CD8-positive, alpha-beta memory T cell (primary cell): ENCODE measurements around the gene IKZF1. TPM values are rescaled to one million over a fixed set of nuclear protein-coding genes. Genes with fewer than 3 reads are reported as not detected.
A peak's percentile ranks its signal among the peaks of the same experiment; 100 is the strongest.

Source experiments
- CTCF ChIA-PET: fragments of 350-600 bp; sonication (Branson Sonifier 250); formaldehyde crosslinking; loops from one replicate; lab custom pipeline; 2021; ENCODE audit warnings: antibody characterized with exemption; lab: Charles Lee
- POLR2A ChIA-PET: fragments of 350-600 bp; sonication (Branson Sonifier 250); formaldehyde crosslinking; loops from one replicate; lab custom pipeline; 2021; ENCODE audit warnings: antibody characterized with exemption; lab: Charles Lee
- DNase-seq, 5 donors: peaks; one replicate each; pipeline versions ENCODE4 v3.0.0 to v3.0.0-alpha.2; 2020 to 2022; ENCODE audit warnings: mixed read lengths in 1 of 5
- H3K27ac ChIP-seq: one replicate; pipeline ENCODE4 v1.7.0; 2013; ENCODE audit warnings: low read depth, mild to moderate bottlenecking, low read length, moderate library complexity
- H3K27me3 ChIP-seq: 2 replicates; pipeline ENCODE4 v1.7.0; 2013; ENCODE audit warnings: low read length, mild to moderate bottlenecking; ENCODE audit not compliant: insufficient read depth, poor library complexity, severe bottlenecking
- H3K36me3 ChIP-seq: 2 replicates; pipeline ENCODE4 v1.7.0; 2013; ENCODE audit warnings: mild to moderate bottlenecking, low read length, moderate library complexity; ENCODE audit not compliant: insufficient read depth
- H3K4me1 ChIP-seq: 2 replicates; pipeline ENCODE4 v1.7.0; 2013; ENCODE audit warnings: mild to moderate bottlenecking, low read length, moderate library complexity; ENCODE audit not compliant: insufficient read depth
- H3K4me3 ChIP-seq: 2 replicates; pipeline ENCODE4 v1.7.0; 2013; ENCODE audit warnings: mild to moderate bottlenecking, low read length
- H3K9me3 ChIP-seq: 2 replicates; pipeline ENCODE4 v1.7.0; 2013; ENCODE audit warnings: mild to moderate bottlenecking, low read length
- H3K27ac Mint-ChIP-seq, 8 donors: one replicate each; pipeline ENCODE4 v1.8.0; 2020 to 2021; ENCODE audit warnings: mixed read lengths in 8 of 8, mild to moderate bottlenecking in 6 of 8, inconsistent platforms in 3 of 8, moderate library complexity in 3 of 8
- H3K27me3 Mint-ChIP-seq, 2 donors: one replicate each; pipeline ENCODE4 v1.8.0; 2020 to 2021; ENCODE audit warnings: mixed read lengths in 2 of 2, mild to moderate bottlenecking in 1 of 2, moderate library complexity in 1 of 2
- H3K36me3 Mint-ChIP-seq, 3 donors: one replicate each; pipeline ENCODE4 v1.8.0; 2020 to 2021; ENCODE audit warnings: mixed read lengths in 3 of 3, inconsistent platforms in 1 of 3, mild to moderate bottlenecking in 1 of 3
- H3K4me1 Mint-ChIP-seq, 3 donors: one replicate each; pipeline ENCODE4 v1.8.0; 2020 to 2021; ENCODE audit warnings: mixed read lengths in 3 of 3, inconsistent platforms in 1 of 3, mild to moderate bottlenecking in 1 of 3
- H3K4me3 Mint-ChIP-seq, 7 donors: one replicate each; pipeline ENCODE4 v1.8.0; 2020 to 2021; ENCODE audit warnings: mixed read lengths in 7 of 7, mild to moderate bottlenecking in 6 of 7, moderate library complexity in 4 of 7, inconsistent platforms in 2 of 7
- H3K9me3 Mint-ChIP-seq, 5 donors: one replicate each; pipeline ENCODE4 v1.8.0; 2020 to 2022; ENCODE audit warnings: mixed read lengths in 5 of 5, mild to moderate bottlenecking in 3 of 5, moderate library complexity in 2 of 5, inconsistent platforms in 1 of 5
- polyA plus RNA-seq: library from polyadenylated mRNA; unstranded; fragments of 300-500 nt; fragmentation: Illumina TruSeq; gene quantifications from one replicate; pipeline ENCODE4 v1.2.3, GENCODE V29; 2021
- total RNA-seq, 2 experiments: library from RNA; stranded (reverse); gene quantifications; one replicate each; pipeline ENCODE4 v1.2.3, GENCODE V29; 2021

The IKZF1 gene
- total and polyA plus RNA-seq, 3 experiments from 2014 or later: 225 to 238 (median 226) TPM

- peak overlapping the region; percentile 86 to 96 (median 94) for H3K27ac Mint-ChIP-seq
- CTCF ChIA-PET: interaction anchor here (1.2 to 3.0 kb wide), 5 partner anchors 13 to 191 kb away, joined by 3 to 19 read pairs (median 3); no protein-coding TSS in a partner anchor
- H3K9me3 Mint-ChIP-seq: no peaks in the 10 kb centered on the region
- peak; percentile 25 to 75 (median 48) for DNase-seq
- peaks cover 33 to 91% (median 50%) of the 10 kb centered on the region in 3 donors for H3K36me3 Mint-ChIP-seq
- peaks cover 72% of the 10 kb centered on the region for H3K36me3 ChIP-seq
- peak overlapping the region; percentile 60 to 85 (median 80) for H3K4me3 Mint-ChIP-seq
- POLR2A ChIA-PET: interaction anchor here (1.0 to 2.1 kb wide), 2 partner anchors 25 to 63 kb away, joined by 4 to 6 read pairs; no protein-coding TSS in a partner anchor
- no peaks in the 10 kb centered on the region for H3K9me3 ChIP-seq
- H3K27ac ChIP-seq: no peak overlapping the region
- peaks cover 0 to 4% of the 10 kb centered on the region in 2 donors for H3K27me3 Mint-ChIP-seq
- H3K4me3 ChIP-seq: peak overlapping the region; percentile 3
- H3K27me3 ChIP-seq: no peaks in the 10 kb centered on the region
- peaks cover 93% of the 10 kb centered on the region for H3K4me1 ChIP-seq
- peaks cover 94 to 100% (median 98%) of the 10 kb centered on the region in 3 donors for H3K4me1 Mint-ChIP-seq
Measured at GRCh38 chr7:50393547-50394252, 89.2 kb downstream of the IKZF1 start.

GRCh38 chr7:50394315-50394714, 89.8 kb downstream of the IKZF1 start:
- Histone ChIP-seq H3K4me1 (peaks cover 87% of the 10 kb centered on the region), H3K36me3 (peaks cover 70% of the 10 kb centered on the region), H3K27me3 (no peaks in the 10 kb centered on the region), H3K9me3 (no peaks in the 10 kb centered on the region), H3K4me3 (peak overlapping the region; percentile 2), H3K27ac (no peak overlapping the region)
- CTCF ChIA-PET: interaction anchor here (1.2 to 3.0 kb wide), 4 partner anchors 14 to 192 kb away, joined by 3 to 19 read pairs (median 10); no protein-coding TSS in a partner anchor
- Mint-ChIP-seq H3K27ac (peak overlapping the region; percentile 86 to 96 (median 94)), H3K36me3 (peaks cover 33 to 90% (median 49%) of the 10 kb centered on the region in 3 donors), H3K9me3 (no peaks in the 10 kb centered on the region), H3K27me3 (peaks cover 0 to 4% of the 10 kb centered on the region in 2 donors), H3K4me1 (peaks cover 90 to 96% (median 95%) of the 10 kb centered on the region in 3 donors), H3K4me3 (peak overlapping the region; percentile 60 to 85 (median 80))
- DNase-seq: no peak
- POLR2A ChIA-PET: interaction anchor here (1.0 to 2.1 kb wide), 2 partner anchors 25 to 63 kb away, joined by 4 to 6 read pairs; no protein-coding TSS in a partner anchor

GRCh38 chr7:50396856-50397255, 92.3 kb downstream of the IKZF1 start:
- H3K9me3 ChIP-seq: no peaks in the 10 kb centered on the region
- peak overlapping the region; percentile 18 to 76 (median 69) for H3K4me3 Mint-ChIP-seq
- H3K27me3 ChIP-seq: no peaks in the 10 kb centered on the region
- ChIA-PET POLR2A (interaction anchor here (1.1 kb wide), 1 partner anchor 9 kb away, joined by 3 read pairs; no protein-coding TSS in a partner anchor), CTCF (interaction anchor here (1.0 to 3.5 kb wide), 3 partner anchors 11 to 86 kb away, joined by 3 to 15 read pairs (median 3); no protein-coding TSS in a partner anchor)
- no peak overlapping the region for H3K4me3 ChIP-seq
- peaks cover 59% of the 10 kb centered on the region for H3K36me3 ChIP-seq
- DNase-seq: peak in 1 of 5 donors; percentile 16
- H3K4me1 ChIP-seq: peaks cover 67% of the 10 kb centered on the region
- peak overlapping the region; percentile 55 for H3K27ac ChIP-seq
- peaks cover 0 to 4% of the 10 kb centered on the region in 2 donors for H3K27me3 Mint-ChIP-seq
- no peaks in the 10 kb centered on the region for H3K9me3 Mint-ChIP-seq
- H3K4me1 Mint-ChIP-seq: peaks cover 76 to 85% (median 82%) of the 10 kb centered on the region in 3 donors
- H3K27ac Mint-ChIP-seq: peak overlapping the region; percentile 63 to 94 (median 94)
- peaks cover 27 to 89% (median 48%) of the 10 kb centered on the region in 3 donors for H3K36me3 Mint-ChIP-seq

GRCh38 chr7:50397320-50397970, 92.9 kb downstream of the IKZF1 start:
- CTCF ChIA-PET: interaction anchor here (0.6 to 3.5 kb wide), 3 partner anchors 20 to 194 kb away, joined by 3 to 15 read pairs (median 3); no protein-coding TSS in a partner anchor

GRCh38 chr7:50397971-50398324, 93.4 kb downstream of the IKZF1 start:
- peaks cover 20 to 89% (median 42%) of the 10 kb centered on the region in 3 donors for H3K36me3 Mint-ChIP-seq
- H3K27me3 Mint-ChIP-seq: peaks cover 0 to 4% of the 10 kb centered on the region in 2 donors
- H3K4me3 ChIP-seq: no peak overlapping the region
- peak overlapping the region; percentile 87 to 95 (median 94) for H3K27ac Mint-ChIP-seq
- peak overlapping the region; percentile 5 for H3K27ac ChIP-seq
- peaks cover 61% of the 10 kb centered on the region for H3K4me1 ChIP-seq
- H3K4me3 Mint-ChIP-seq: peak overlapping the region in 5 of 7 donors; percentile 65 to 78 (median 76)
- CTCF ChIA-PET: interaction anchor here (0.9 to 3.5 kb wide), 3 partner anchors 20 to 193 kb away, joined by 3 to 15 read pairs (median 3); no protein-coding TSS in a partner anchor
- no peaks in the 10 kb centered on the region for H3K27me3 ChIP-seq
- peaks cover 74 to 85% (median 82%) of the 10 kb centered on the region in 3 donors for H3K4me1 Mint-ChIP-seq
- POLR2A ChIA-PET: interaction anchor here (1.1 kb wide), 1 partner anchor 8 kb away, joined by 3 read pairs; no protein-coding TSS in a partner anchor
- H3K9me3 ChIP-seq: no peaks in the 10 kb centered on the region
- H3K36me3 ChIP-seq: peaks cover 59% of the 10 kb centered on the region
- H3K9me3 Mint-ChIP-seq: no peaks in the 10 kb centered on the region
- DNase-seq: no peak

More at GRCh38 chr7:50397320-50397970, 92.9 kb downstream of the IKZF1 start:
- POLR2A ChIA-PET: interaction anchor here (1.1 kb wide), 1 partner anchor 9 kb away, joined by 3 read pairs; no protein-coding TSS in a partner anchor
- Histone ChIP-seq H3K27ac (peak overlapping the region; percentile 5), H3K4me3 (no peak overlapping the region), H3K36me3 (peaks cover 59% of the 10 kb centered on the region), H3K27me3 (no peaks in the 10 kb centered on the region), H3K9me3 (no peaks in the 10 kb centered on the region), H3K4me1 (peaks cover 62% of the 10 kb centered on the region)
- H3K36me3 Mint-ChIP-seq: peaks cover 25 to 89% (median 46%) of the 10 kb centered on the region in 3 donors
- peak overlapping the region in 5 of 7 donors; percentile 65 to 76 (median 69) for H3K4me3 Mint-ChIP-seq
- DNase-seq: peak in 4 of 5 donors; percentile 19 to 65 (median 36)
- peaks cover 0 to 4% of the 10 kb centered on the region in 2 donors for H3K27me3 Mint-ChIP-seq
- H3K4me1 Mint-ChIP-seq: peaks cover 75 to 85% (median 82%) of the 10 kb centered on the region in 3 donors
- H3K9me3 Mint-ChIP-seq: no peaks in the 10 kb centered on the region
- peak overlapping the region; percentile 63 to 94 (median 94) for H3K27ac Mint-ChIP-seq

- Mint-ChIP-seq H3K4me1 (peaks cover 69 to 85% (median 82%) of the 10 kb centered on the region in 3 donors), H3K4me3 (no peak overlapping the region), H3K9me3 (no peaks in the 10 kb centered on the region), H3K27me3 (no peaks in the 10 kb centered on the region), H3K27ac (peak overlapping the region in 7 of 8 donors; percentile 32 to 94 (median 93)), H3K36me3 (peaks cover 11 to 89% (median 32%) of the 10 kb centered on the region in 3 donors)
- POLR2A ChIA-PET: no interaction called here
- H3K4me3 ChIP-seq: no peak overlapping the region
- H3K4me1 ChIP-seq: peaks cover 49% of the 10 kb centered on the region
- CTCF ChIA-PET: interaction anchor here (1.0 to 3.5 kb wide), 2 partner anchors 18 to 193 kb away, joined by 3 to 15 read pairs; no protein-coding TSS in a partner anchor
- no peaks in the 10 kb centered on the region for H3K9me3 ChIP-seq
- no peak for DNase-seq
- H3K27me3 ChIP-seq: no peaks in the 10 kb centered on the region
- peaks cover 63% of the 10 kb centered on the region for H3K36me3 ChIP-seq
- H3K27ac ChIP-seq: no peak overlapping the region
Measured at GRCh38 chr7:50399206-50399605, 94.7 kb downstream of the IKZF1 start.

- H3K9me3 ChIP-seq: no peaks in the 10 kb centered on the region
- ChIA-PET POLR2A (no interaction called here), CTCF (interaction anchor here (3.5 kb wide), 1 partner anchor 18 kb away, joined by 15 read pairs; no protein-coding TSS in a partner anchor)
- Mint-ChIP-seq H3K9me3 (no peaks in the 10 kb centered on the region), H3K4me3 (no peak overlapping the region), H3K4me1 (peaks cover 64 to 85% (median 82%) of the 10 kb centered on the region in 3 donors), H3K36me3 (peaks cover 11 to 89% (median 28%) of the 10 kb centered on the region in 3 donors), H3K27ac (peak overlapping the region in 1 of 8 donors; percentile 88), H3K27me3 (no peaks in the 10 kb centered on the region)
- peaks cover 45% of the 10 kb centered on the region for H3K4me1 ChIP-seq
- no peak for DNase-seq
- peaks cover 58% of the 10 kb centered on the region for H3K36me3 ChIP-seq
- no peak overlapping the region for H3K4me3 ChIP-seq
- H3K27ac ChIP-seq: no peak overlapping the region
- no peaks in the 10 kb centered on the region for H3K27me3 ChIP-seq
Measured at GRCh38 chr7:50399635-50400034, 95.1 kb downstream of the IKZF1 start.
